ENCODE results near the gene NBEA. TPM values are rescaled to one million over a fixed set of nuclear protein-coding genes. Genes with fewer than 3 reads are reported as not detected.

NBEA gene
- total and polyA plus RNA-seq, 11 donors, result 5.0 to 39.2 (median 23.2) TPM

GRCh38 chr13:35379663-35380062 is 437.6 kb downstream of the NBEA start:
- no peak overlapping the region for H3K4me3 ChIP-seq
- ATAC-seq (peak in 2 of 4 donors; percentile 54 to 55), DNase-seq (no peak)
- no peaks in the 10 kb centered on the region for H3K27me3 ChIP-seq
- no peak for TF ChIP-seq POLR2A (IDR thresholded peaks at IDR 0.05)
- TF ChIP-seq CTCF (IDR thresholded peaks at IDR 0.05), result no peak
- intact Hi-C loops (cut with DNase I), result no loop called here
- peaks cover 0 to 7% (median 0%) of the 10 kb centered on the region in 12 donors for H3K4me1 ChIP-seq
- H3K36me3 ChIP-seq, result no peaks in the 10 kb centered on the region
- H3K27ac ChIP-seq, result no peak overlapping the region
- H3K9me3 ChIP-seq, result peaks cover 0 to 2% (median 0%) of the 10 kb centered on the region in 12 donors

- peaks cover 0 to 15% (median 2%) of the 10 kb centered on the region in 12 donors for H3K4me1 ChIP-seq
- peaks cover 0 to 2% (median 0%) of the 10 kb centered on the region in 12 donors for H3K9me3 ChIP-seq
- H3K27ac ChIP-seq, result no peak overlapping the region
- H3K36me3 ChIP-seq, result no peaks in the 10 kb centered on the region
- no peaks in the 10 kb centered on the region for H3K27me3 ChIP-seq
- WGBS, 4 donors, result 89 to 92% (median 91%) methylated on average over 6 of the region's 6 CpGs
- H3K4me3 ChIP-seq, result no peak overlapping the region
- ATAC-seq, result no peak
- DNase-seq, result no peak
- TF ChIP-seq CTCF (IDR thresholded peaks at IDR 0.05), result no peak
- no peak for TF ChIP-seq POLR2A (IDR thresholded peaks at IDR 0.05)
- intact Hi-C loops (cut with DNase I), result no loop called here
Observed at GRCh38 chr13:35387682-35388250, 445.7 kb downstream of the NBEA start.

GRCh38 chr13:35388441-35389355 is 446.6 kb downstream of the NBEA start:
- Histone ChIP-seq H3K27me3 (no peaks in the 10 kb centered on the region), H3K27ac (peak overlapping the region in 7 of 12 donors; percentile 2 to 39 (median 30)), H3K9me3 (peaks cover 0 to 2% (median 0%) of the 10 kb centered on the region in 12 donors), H3K4me3 (peak overlapping the region in 7 of 12 donors; percentile 2 to 25 (median 11)), H3K36me3 (no peaks in the 10 kb centered on the region), H3K4me1 (peaks cover 0 to 16% (median 4%) of the 10 kb centered on the region in 12 donors)
- TF ChIP-seq POLR2A (IDR thresholded peaks at IDR 0.05) (no peak), CTCF (IDR thresholded peaks at IDR 0.05) (no peak)
- intact Hi-C loops (cut with DNase I), result no loop called here
- WGBS, 4 donors, result 46 to 50% (median 48%) methylated on average over 5 of the region's 5 CpGs
- peak in 1 of 4 donors; percentile 29 for ATAC-seq
- peak in 1 of 5 donors; percentile 22 for DNase-seq

GRCh38 chr13:35389535-35389934 is 447.5 kb downstream of the NBEA start:
- intact Hi-C loops (cut with DNase I), result no loop called here

More at GRCh38 chr13:35389535-35389934, 447.5 kb downstream of the NBEA start:
- Histone ChIP-seq H3K4me3 (no peak overlapping the region), H3K9me3 (peaks cover 0 to 2% (median 0%) of the 10 kb centered on the region in 12 donors), H3K4me1 (peaks cover 0 to 16% (median 4%) of the 10 kb centered on the region in 12 donors), H3K27me3 (no peaks in the 10 kb centered on the region), H3K36me3 (no peaks in the 10 kb centered on the region), H3K27ac (peak overlapping the region in 1 of 12 donors; percentile 2)
- ATAC-seq, result no peak
- no peak for DNase-seq
- no peak for TF ChIP-seq CTCF (IDR thresholded peaks at IDR 0.05)
- TF ChIP-seq POLR2A (IDR thresholded peaks at IDR 0.05), result no peak

Measured in heart left ventricle (tissue), 16 donors.